ENCODE results near the gene ATF6B.

DNA sequence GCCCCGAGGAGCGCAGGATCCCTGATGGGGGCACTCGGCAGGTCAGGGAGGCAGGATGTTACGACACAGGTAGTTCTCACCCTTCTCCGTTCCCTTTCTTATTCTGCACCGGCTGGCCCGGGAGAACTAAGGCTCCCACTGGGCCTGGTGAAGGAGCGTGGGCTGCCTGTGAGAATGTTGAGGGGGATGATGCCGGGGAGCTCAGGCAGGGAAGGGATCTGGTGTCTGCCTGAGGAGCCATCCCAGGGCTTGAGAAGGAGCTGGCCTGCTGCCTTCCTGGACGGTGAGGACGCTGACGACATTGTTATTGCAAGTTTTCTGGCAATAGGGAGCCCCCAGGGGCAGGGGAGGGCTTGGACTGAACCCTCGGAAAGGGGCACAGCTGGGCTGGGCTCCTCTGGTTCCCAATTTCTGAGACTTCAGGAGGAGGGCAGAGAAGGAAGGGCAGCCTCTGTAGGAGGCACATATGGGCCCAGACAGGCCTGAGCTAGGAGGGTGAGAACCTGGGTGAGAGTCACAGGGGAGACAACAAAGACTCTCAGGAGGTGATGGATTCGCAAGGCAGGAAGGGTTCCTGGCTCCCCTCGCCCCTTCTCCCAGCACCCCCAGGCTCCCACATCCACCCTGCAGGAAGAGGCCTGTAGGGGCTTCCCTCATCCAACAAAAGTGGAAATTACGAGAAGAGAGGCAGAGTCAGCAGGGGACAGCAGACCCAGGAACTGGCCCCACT lies 57.1 kb downstream of the ATF6B start:
- TF ChIP-seq EZH2phosphoT487 (IDR thresholded peaks at IDR 0.05; ENCODE audit: unreplicated experiment): no peak
- no peak for TF ChIP-seq JUNB (IDR thresholded peaks at IDR 0.05; ENCODE audit: unreplicated experiment)
- no peak for TF ChIP-seq EZH2 (IDR thresholded peaks at IDR 0.05; ENCODE audit: low read depth, unreplicated experiment)
- TF ChIP-seq REST (IDR thresholded peaks at IDR 0.05; ENCODE audit: unreplicated experiment): no peak
- TF ChIP-seq POLR2AphosphoS5 (IDR thresholded peaks at IDR 0.05; ENCODE audit: low read depth): no peak
- TF ChIP-seq, protein P1, sequence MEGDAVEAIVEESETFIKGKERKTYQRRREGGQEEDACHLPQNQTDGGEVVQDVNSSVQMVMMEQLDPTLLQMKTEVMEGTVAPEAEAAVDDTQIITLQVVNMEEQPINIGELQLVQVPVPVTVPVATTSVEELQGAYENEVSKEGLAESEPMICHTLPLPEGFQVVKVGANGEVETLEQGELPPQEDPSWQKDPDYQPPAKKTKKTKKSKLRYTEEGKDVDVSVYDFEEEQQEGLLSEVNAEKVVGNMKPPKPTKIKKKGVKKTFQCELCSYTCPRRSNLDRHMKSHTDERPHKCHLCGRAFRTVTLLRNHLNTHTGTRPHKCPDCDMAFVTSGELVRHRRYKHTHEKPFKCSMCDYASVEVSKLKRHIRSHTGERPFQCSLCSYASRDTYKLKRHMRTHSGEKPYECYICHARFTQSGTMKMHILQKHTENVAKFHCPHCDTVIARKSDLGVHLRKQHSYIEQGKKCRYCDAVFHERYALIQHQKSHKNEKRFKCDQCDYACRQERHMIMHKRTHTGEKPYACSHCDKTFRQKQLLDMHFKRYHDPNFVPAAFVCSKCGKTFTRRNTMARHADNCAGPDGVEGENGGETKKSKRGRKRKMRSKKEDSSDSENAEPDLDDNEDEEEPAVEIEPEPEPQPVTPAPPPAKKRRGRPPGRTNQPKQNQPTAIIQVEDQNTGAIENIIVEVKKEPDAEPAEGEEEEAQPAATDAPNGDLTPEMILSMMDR (conservative IDR thresholded peaks at IDR 0.05; ENCODE audit: low read depth in 2 of 2): no peak

All from GM23338 (cell line).